A549 (cell line): ENCODE results near the gene CRACR2B. TPM values are rescaled to one million over a fixed set of nuclear protein-coding genes. Genes with fewer than 3 reads are reported as not detected.

ENCODE experiments used
- ATAC-seq, 2 experiments: fragments of 200-7000 bp in 1 of 2; fragments of >200 bp in 1 of 2; cut with Nextera tagmentation in 1 of 2; cut with Tn5 transposase in 1 of 2; 3 replicates each; pipeline versions ENCODE4 v1.8.0 to v1.9.1; 2018 to 2020; ENCODE audit warnings: mild to moderate bottlenecking in 1 of 2, moderate library complexity in 1 of 2
- CTCF ChIA-PET: fragments of 300-600 bp; sonication (Branson Sonifier 250); formaldehyde crosslinking; extraction: SDS; loops from one replicate; lab custom pipeline; 2021; ENCODE audit warnings: antibody characterized with exemption, inconsistent platforms; lab: Yijun Ruan, JAX
- POLR2A ChIA-PET: fragments of 350-600 bp; formaldehyde crosslinking; extraction: SDS; loops from one replicate; lab custom pipeline; 2021; ENCODE audit warnings: antibody characterized with exemption, inconsistent platforms; lab: Yijun Ruan, JAX
- DNase-seq, 2 experiments: peaks; one replicate each; pipeline versions ENCODE4 v3.0.0 to v3.0.0-alpha.2; 2011 to 2016; ENCODE audit warnings: low read depth in 1 of 2, low spot score in 1 of 2
- FAIRE-seq: peaks from 2 replicates; lab custom pipeline; 2011; peaks lifted over from hg19 to GRCh38; lab: Jason Lieb, UNC
- H3K27ac ChIP-seq, 2 experiments: fragments of >200 bp; sonication (Bioruptor Twin); formaldehyde crosslinking; 3 replicates each; pipeline ENCODE4 v1.5.1; 2016 to 2017
- H3K4me1 ChIP-seq: fragments of >200 bp; sonication (Bioruptor Twin); formaldehyde crosslinking; 3 replicates; pipeline ENCODE4 v1.6.1; 2016
- H3K4me2 ChIP-seq: fragments of >200 bp; sonication (Bioruptor Twin); formaldehyde crosslinking; 3 replicates; pipeline ENCODE4 v1.6.1; 2016
- H3K4me3 ChIP-seq: fragments of >200 bp; sonication (Bioruptor Twin); formaldehyde crosslinking; 3 replicates; pipeline ENCODE4 v1.5.1; 2016
- H3K9me3 ChIP-seq: fragments of >200 bp; sonication (Bioruptor Twin); formaldehyde crosslinking; 3 replicates; pipeline ENCODE4 v1.6.1; 2016
- CBX8 ChIP-seq: fragments of 200-600 bp; sonication (generic); IDR thresholded peaks from 2 replicates; pipeline ENCODE4 v1.6.1; 2016
- CTCF ChIP-seq: fragments of >200 bp; sonication (Bioruptor Twin); formaldehyde crosslinking; IDR thresholded peaks from 3 replicates; pipeline ENCODE4 v1.5.1; 2016
- ELK1 ChIP-seq: fragments of 150-350 bp; IDR thresholded peaks from 2 replicates; pipeline ENCODE4 v1.6.1; 2014; ENCODE audit warnings: low read depth, mild to moderate bottlenecking, low read length
- EP300 ChIP-seq, 2 experiments: fragments of >200 bp; sonication (Bioruptor Twin); formaldehyde crosslinking; IDR thresholded peaks; 2 replicates in 1 of 2; 3 replicates in 1 of 2; pipeline ENCODE4 v1.6.1; 2016 to 2017
- FOSL2 ChIP-seq, 2 experiments: fragments of 450-650 bp in 1 of 2; fragments of >200 bp in 1 of 2; sonication (Bioruptor Twin) in 1 of 2; formaldehyde crosslinking; IDR thresholded peaks; 2 replicates each; pipeline versions ENCODE4 v1.5.0 to v1.6.1; 2016 to 2020; ENCODE audit warnings: mild to moderate bottlenecking in 1 of 2, moderate library complexity in 1 of 2
- HDAC2 ChIP-seq: fragments of 200-600 bp; sonication (generic); IDR thresholded peaks from 2 replicates; pipeline ENCODE4 v1.6.1; 2016
- HES2 ChIP-seq: fragments of >200 bp; sonication (Bioruptor Twin); formaldehyde crosslinking; IDR thresholded peaks from 2 replicates; pipeline ENCODE4 v1.6.1; 2016
- HEYL ChIP-seq: fragments of 250-450 bp; sonication (Bioruptor Pico); IDR thresholded peaks from 2 replicates; pipeline ENCODE4 v1.8.0; 2021; ENCODE audit warnings: mild to moderate bottlenecking, moderate library complexity
- PHF8 ChIP-seq: fragments of 200-600 bp; sonication (generic); IDR thresholded peaks from 2 replicates; pipeline ENCODE4 v1.6.1; 2016; ENCODE audit warnings: low read depth, mild to moderate bottlenecking, antibody characterized with exemption, moderate library complexity, borderline replicate concordance
- POLR2AphosphoS2 ChIP-seq: conservative IDR thresholded peaks from 2 replicates; pipeline ENCODE4 v1.6.1; 2012; ENCODE audit warnings: low read length, improper control_type of control experiment, inconsistent platforms
- RARB ChIP-seq: fragments of 250-450 bp; sonication (Bioruptor Pico); IDR thresholded peaks from 2 replicates; pipeline ENCODE4 v1.8.0; 2021; ENCODE audit warnings: mild to moderate bottlenecking, moderate library complexity
- SREBF2 ChIP-seq: fragments of 450-650 bp; IDR thresholded peaks from 2 replicates; pipeline ENCODE4 v1.6.1; 2014; ENCODE audit warnings: mild to moderate bottlenecking, moderate library complexity
- TFCP2L1 ChIP-seq: fragments of 250-450 bp; sonication (Bioruptor Pico); IDR thresholded peaks from 2 replicates; pipeline ENCODE4 v1.5.0; 2021; ENCODE audit warnings: mild to moderate bottlenecking
- ZNF302 ChIP-seq: fragments of 250-450 bp; sonication (Bioruptor Pico); IDR thresholded peaks from 2 replicates; pipeline ENCODE4 v1.9.0; 2021; ENCODE audit warnings: inconsistent platforms, mild to moderate bottlenecking, moderate library complexity
- WGBS: methylation state at CpG from one replicate; pipeline ENCODE4 v1.1.6; 2017; ENCODE audit errors: missing lambda C conversion rate; 5-methylcytosine and 5-hydroxymethylcytosine counted together
- polyA plus RNA-seq, 4 experiments: library from polyadenylated mRNA; depleted of rRNA in 3 of 4; stranded (reverse); fragments of >200 nt; fragmentation: RNase III in 1 of 4; extraction: RNeasy Plus Mini Kit Qiagen cat#74134 plus additional on column Dnase treatment in 1 of 4; gene quantifications; 2 replicates in 3 of 4; 3 replicates in 1 of 4; pipeline ENCODE4 v1.2.3, GENCODE V29; 2011 to 2017
- TF ChIP-seq, protein P1 (sequence below): fragments of 200-600 bp; sonication (generic); IDR thresholded peaks from 2 replicates; pipeline ENCODE4 v1.6.1; 2016; ENCODE audit warnings: antibody characterized with exemption, mild to moderate bottlenecking, moderate library complexity
- TF ChIP-seq, protein P2 (sequence below): fragments of >200 bp; sonication (Bioruptor Twin); formaldehyde crosslinking; IDR thresholded peaks from 3 replicates; pipeline ENCODE4 v1.6.1; 2016

The CRACR2B gene
- polyA plus RNA-seq, 2 of the 4 experiments (the other 2 are of a cell fraction), result 1.2 to 3.0 TPM

DNA sequence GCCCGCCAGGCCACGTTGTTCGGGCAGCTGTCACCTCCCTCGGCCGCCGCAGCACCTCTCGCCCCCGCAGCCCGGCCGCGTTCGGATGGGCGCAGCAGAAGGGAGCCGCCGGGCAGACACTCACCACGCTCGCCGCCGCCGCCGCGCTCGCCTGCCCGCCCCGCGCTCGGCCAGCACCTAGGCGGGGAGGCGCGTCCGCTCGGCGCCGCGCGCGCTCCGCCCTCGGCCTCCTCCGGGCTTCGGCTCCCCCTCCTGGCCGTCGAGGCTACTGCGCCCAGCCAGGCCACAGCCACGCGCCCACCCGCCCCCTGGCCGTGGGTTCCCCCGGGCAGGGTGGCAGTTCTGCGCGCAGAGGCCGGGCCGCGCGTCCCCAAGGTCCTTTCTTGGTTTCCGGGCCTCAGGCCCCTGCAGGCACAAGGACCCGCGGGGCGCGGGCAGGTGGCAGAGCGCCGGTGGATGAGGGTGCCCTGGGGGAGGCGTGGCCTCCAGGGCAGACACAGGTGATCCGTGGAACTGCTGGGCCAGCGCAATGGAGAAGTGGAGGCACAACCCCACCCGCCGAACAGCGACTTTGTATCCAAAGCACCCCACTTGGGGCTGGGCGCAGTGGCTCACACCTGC is 29.5 kb upstream of the CRACR2B start, which contains the start of gene SLC25A22 (continued):
- TF ChIP-seq, protein P1, sequence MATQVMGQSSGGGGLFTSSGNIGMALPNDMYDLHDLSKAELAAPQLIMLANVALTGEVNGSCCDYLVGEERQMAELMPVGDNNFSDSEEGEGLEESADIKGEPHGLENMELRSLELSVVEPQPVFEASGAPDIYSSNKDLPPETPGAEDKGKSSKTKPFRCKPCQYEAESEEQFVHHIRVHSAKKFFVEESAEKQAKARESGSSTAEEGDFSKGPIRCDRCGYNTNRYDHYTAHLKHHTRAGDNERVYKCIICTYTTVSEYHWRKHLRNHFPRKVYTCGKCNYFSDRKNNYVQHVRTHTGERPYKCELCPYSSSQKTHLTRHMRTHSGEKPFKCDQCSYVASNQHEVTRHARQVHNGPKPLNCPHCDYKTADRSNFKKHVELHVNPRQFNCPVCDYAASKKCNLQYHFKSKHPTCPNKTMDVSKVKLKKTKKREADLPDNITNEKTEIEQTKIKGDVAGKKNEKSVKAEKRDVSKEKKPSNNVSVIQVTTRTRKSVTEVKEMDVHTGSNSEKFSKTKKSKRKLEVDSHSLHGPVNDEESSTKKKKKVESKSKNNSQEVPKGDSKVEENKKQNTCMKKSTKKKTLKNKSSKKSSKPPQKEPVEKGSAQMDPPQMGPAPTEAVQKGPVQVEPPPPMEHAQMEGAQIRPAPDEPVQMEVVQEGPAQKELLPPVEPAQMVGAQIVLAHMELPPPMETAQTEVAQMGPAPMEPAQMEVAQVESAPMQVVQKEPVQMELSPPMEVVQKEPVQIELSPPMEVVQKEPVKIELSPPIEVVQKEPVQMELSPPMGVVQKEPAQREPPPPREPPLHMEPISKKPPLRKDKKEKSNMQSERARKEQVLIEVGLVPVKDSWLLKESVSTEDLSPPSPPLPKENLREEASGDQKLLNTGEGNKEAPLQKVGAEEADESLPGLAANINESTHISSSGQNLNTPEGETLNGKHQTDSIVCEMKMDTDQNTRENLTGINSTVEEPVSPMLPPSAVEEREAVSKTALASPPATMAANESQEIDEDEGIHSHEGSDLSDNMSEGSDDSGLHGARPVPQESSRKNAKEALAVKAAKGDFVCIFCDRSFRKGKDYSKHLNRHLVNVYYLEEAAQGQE, result no peak
- TF ChIP-seq PHF8, result no peak
- no peak for TF ChIP-seq ELK1
- no peak for TF ChIP-seq CBX8
- TF ChIP-seq FOSL2 (IDR thresholded peaks at IDR 0.05), result no peak
- TF ChIP-seq FOSL2 (CRISPR knock-in tag; IDR thresholded peaks at IDR 0.05), result no peak
- TF ChIP-seq, protein P2, sequence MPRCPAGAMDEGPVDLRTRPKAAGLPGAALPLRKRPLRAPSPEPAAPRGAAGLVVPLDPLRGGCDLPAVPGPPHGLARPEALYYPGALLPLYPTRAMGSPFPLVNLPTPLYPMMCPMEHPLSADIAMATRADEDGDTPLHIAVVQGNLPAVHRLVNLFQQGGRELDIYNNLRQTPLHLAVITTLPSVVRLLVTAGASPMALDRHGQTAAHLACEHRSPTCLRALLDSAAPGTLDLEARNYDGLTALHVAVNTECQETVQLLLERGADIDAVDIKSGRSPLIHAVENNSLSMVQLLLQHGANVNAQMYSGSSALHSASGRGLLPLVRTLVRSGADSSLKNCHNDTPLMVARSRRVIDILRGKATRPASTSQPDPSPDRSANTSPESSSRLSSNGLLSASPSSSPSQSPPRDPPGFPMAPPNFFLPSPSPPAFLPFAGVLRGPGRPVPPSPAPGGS, result peak; percentile 63; the same call in 2 of the 3 replicates
- TF ChIP-seq POLR2AphosphoS2, result no peak
- TF ChIP-seq EP300 (IDR thresholded peaks at IDR 0.05), result no peak
- TF ChIP-seq CTCF, result peak; percentile 84

DNA sequence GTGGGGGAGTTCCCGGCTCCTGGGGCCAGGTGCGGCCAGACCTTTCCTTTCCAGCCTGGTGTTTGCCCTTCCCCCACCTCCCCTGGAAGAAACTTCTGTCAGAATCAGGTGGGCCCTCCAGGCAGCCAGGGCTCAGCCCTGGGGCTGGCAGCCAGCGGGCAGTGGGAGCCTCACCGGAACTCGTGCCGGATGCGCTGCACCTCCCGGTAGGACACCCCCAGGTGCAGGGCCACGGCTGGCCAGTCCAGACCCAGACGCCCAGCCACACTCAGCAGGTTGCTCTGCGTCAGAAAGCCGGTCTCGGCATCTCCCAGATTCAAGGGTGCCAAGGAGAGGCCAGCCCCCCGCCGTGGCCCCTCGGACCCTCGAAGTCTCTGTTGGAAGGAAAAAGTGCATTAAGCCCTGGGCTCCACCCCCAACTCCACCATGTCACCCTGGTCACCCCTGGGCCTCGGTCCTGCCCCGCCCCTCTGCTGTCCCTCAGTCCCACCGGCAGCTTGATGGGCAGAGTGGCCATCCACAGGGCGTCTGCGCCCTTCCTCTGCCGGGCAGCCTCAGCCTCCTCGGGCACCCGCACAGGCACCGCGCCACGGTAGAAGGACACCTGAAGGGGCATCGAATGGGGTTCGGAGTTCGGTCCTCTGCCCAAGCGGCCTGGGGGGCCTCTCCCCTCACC is 27.9 kb upstream of the CRACR2B start:
- Histone ChIP-seq H3K4me1 (peaks cover 37% of the 10 kb centered on the region), H3K4me2 (no peak overlapping the region), H3K4me3 (no peak overlapping the region), H3K9me3 (no peaks in the 10 kb centered on the region), H3K27ac (no peak overlapping the region)
- FAIRE-seq, result no peak
- DNase-seq, result no peak
- TF ChIP-seq HES2 (no peak), RARB (no peak), HEYL (CRISPR knock-in tag) (no peak), CTCF (no peak), ELK1 (no peak), HDAC2 (no peak), TFCP2L1 (CRISPR knock-in tag) (no peak), ZNF302 (CRISPR knock-in tag) (no peak), SREBF2 (no peak)
- no peak for ATAC-seq
- POLR2A ChIA-PET, result no interaction called here
- WGBS, result 93% methylated on average over 7 of the region's 32 CpGs
- CTCF ChIA-PET, result interaction anchor here (0.9 to 1.9 kb wide), 5 partner anchors 9 to 53 kb away, joined by 3 to 10 read pairs (median 4); partner anchors contain the start of genes CEND1, GATD1, RPLP2 and TALDO1
